Tongue (tissue), 2 donors: ENCODE results near the gene OMD. TPM values are rescaled to one million over a fixed set of nuclear protein-coding genes. Genes with fewer than 3 reads are reported as not detected.
"Not testable (repeated sequence)": the region's sequence is repeated elsewhere in the genome, so short reads cannot be mapped to it uniquely, and the experiment has no call there.

ENCODE experiments used
- DNase-seq: peaks from one replicate; pipeline ENCODE4 v3.0.0-alpha.2; 2015
- total RNA-seq: library from RNA; depleted of rRNA; stranded (reverse); fragments of >200 nt; gene quantifications from one replicate; pipeline ENCODE4 v1.2.3, GENCODE V29; 2014

Gene OMD
- total RNA-seq, 1 donor from 2014 or later: 18.0 TPM

- not testable (repeated sequence) for DNase-seq
These were observed 13.1 kb downstream of the OMD start for GRCh38 chr9:92411157-92411556.

- no peak for DNase-seq
These were observed 15.4 kb downstream of the OMD start for GRCh38 chr9:92408747-92409478.

GRCh38 chr9:92407818-92408217 lies 16.5 kb downstream of the OMD start:
- no peak for DNase-seq

- peak; percentile 29 for DNase-seq
These were observed 17.8 kb downstream of the OMD start for GRCh38 chr9:92406477-92406876.

- DNase-seq: no peak
These were observed 18.5 kb downstream of the OMD start for GRCh38 chr9:92405818-92406217.

- DNase-seq: peak; percentile 83
These were observed 20.0 kb downstream of the OMD start, which contains the start of gene OGN for GRCh38 chr9:92404042-92404836. OGN (minus strand) TSS chr9:92404578; CDS start chr9:92403407, 1,171 bp downstream.

GRCh38 chr9:92402826-92403745 lies 21.2 kb downstream of the OMD start:
- peak; percentile 50 for DNase-seq

- peak; percentile 22 for DNase-seq
These were observed 21.9 kb downstream of the OMD start for GRCh38 chr9:92402360-92402759.

GRCh38 chr9:92397853-92398252 lies 26.4 kb downstream of the OMD start:
- DNase-seq: no peak

GRCh38 chr9:92395617-92396016 lies 28.7 kb downstream of the OMD start:
- no peak for DNase-seq

GRCh38 chr9:92393686-92394085 lies 30.6 kb downstream of the OMD start:
- no peak for DNase-seq

- DNase-seq: no peak
These were observed 31.6 kb downstream of the OMD start for GRCh38 chr9:92392690-92393089.

GRCh38 chr9:92385953-92386352 lies 38.3 kb downstream of the OMD start:
- no peak for DNase-seq

- no peak for DNase-seq
These were observed 38.8 kb downstream of the OMD start for GRCh38 chr9:92385477-92385876.

GRCh38 chr9:92385001-92385400 lies 39.3 kb downstream of the OMD start:
- DNase-seq: no peak

- DNase-seq: no peak
These were observed 39.9 kb downstream of the OMD start for GRCh38 chr9:92384375-92384774.

GRCh38 chr9:92381775-92382174 lies 42.5 kb downstream of the OMD start:
- no peak for DNase-seq

- DNase-seq: no peak
These were observed 43.7 kb downstream of the OMD start for GRCh38 chr9:92380603-92381002.

GRCh38 chr9:92378865-92379560 lies 45.3 kb downstream of the OMD start:
- no peak for DNase-seq

- DNase-seq: no peak
These were observed 46.4 kb downstream of the OMD start for GRCh38 chr9:92377876-92378275.

- no peak for DNase-seq
These were observed 51.1 kb downstream of the OMD start for GRCh38 chr9:92373167-92373566.

- no peak for DNase-seq
These were observed 55.2 kb downstream of the OMD start for GRCh38 chr9:92369075-92369474.
